HG03135 (cell line): Measurements from ENCODE around the gene CTH.
"Not testable (repeated sequence)": the region's sequence is repeated elsewhere in the genome, so short reads cannot be mapped to it uniquely, and the experiment has no call there.

Experiments used
- ATAC-seq: cut with Tn5 transposase; IDR thresholded peaks from one replicate; pipeline ENCODE4 v1.9.1; 2021; ENCODE audit warnings: mild to moderate bottlenecking, moderate library complexity; ENCODE audit not compliant: unreplicated experiment

CTH gene

GRCh38 chr1:70410604-70411359, at the start of gene CTH:
TSS of gene CTH (plus strand) at chr1:70411268. CDS start at chr1:70411416, 148 bp downstream.
- ATAC-seq, result peak; percentile 99

- ATAC-seq, result no peak
Measured at GRCh38 chr1:70361727-70362398, 49.2 kb upstream of the CTH start.

GRCh38 chr1:70364439-70364838, 46.6 kb upstream of the CTH start:
- no peak for ATAC-seq

- not testable (repeated sequence) for ATAC-seq
Measured at GRCh38 chr1:70366425-70366952, 44.6 kb upstream of the CTH start.

GRCh38 chr1:70366997-70367396, 44.1 kb upstream of the CTH start:
- ATAC-seq, result not testable (repeated sequence)

GRCh38 chr1:70367397-70367796, 43.7 kb upstream of the CTH start:
- ATAC-seq, result not testable (repeated sequence)

- not testable (repeated sequence) for ATAC-seq
Measured at GRCh38 chr1:70371586-70371985, 39.5 kb upstream of the CTH start.

GRCh38 chr1:70372426-70372825, 38.6 kb upstream of the CTH start:
- ATAC-seq, result no peak

- not testable (repeated sequence) for ATAC-seq
Measured at GRCh38 chr1:70373580-70373979, 37.5 kb upstream of the CTH start.

- ATAC-seq, result no peak
Measured at GRCh38 chr1:70376196-70376595, 34.9 kb upstream of the CTH start.

- peak; percentile 75 for ATAC-seq
Measured at GRCh38 chr1:70382682-70383081, 28.4 kb upstream of the CTH start.

GRCh38 chr1:70383483-70383882, 27.6 kb upstream of the CTH start:
- ATAC-seq, result no peak

- ATAC-seq, result no peak
Measured at GRCh38 chr1:70384542-70384941, 26.5 kb upstream of the CTH start.

GRCh38 chr1:70385477-70385876, 25.6 kb upstream of the CTH start:
- no peak for ATAC-seq

GRCh38 chr1:70386121-70386520, 24.9 kb upstream of the CTH start:
- ATAC-seq, result no peak

- no peak for ATAC-seq
Measured at GRCh38 chr1:70387507-70387906, 23.6 kb upstream of the CTH start.

- no peak for ATAC-seq
Measured at GRCh38 chr1:70392626-70393025, 18.4 kb upstream of the CTH start.

- ATAC-seq, result no peak
Measured at GRCh38 chr1:70396607-70397006, 14.5 kb upstream of the CTH start.

GRCh38 chr1:70397013-70397412, 14.1 kb upstream of the CTH start:
- no peak for ATAC-seq

- no peak for ATAC-seq
Measured at GRCh38 chr1:70400335-70400734, 10.7 kb upstream of the CTH start.

GRCh38 chr1:70401974-70402373, 9.1 kb upstream of the CTH start:
- no peak for ATAC-seq

- no peak for ATAC-seq
Measured at GRCh38 chr1:70403759-70404158, 7.3 kb upstream of the CTH start.
